Spleen (tissue), 7 donors: ENCODE measurements around the gene SDK1.

Experiments used
- POLR2A ChIP-seq, 3 donors: fragments of 450-650 bp; IDR thresholded peaks; one replicate each; pipeline ENCODE4 v1.5.1; 2017; ENCODE audit warnings: antibody characterized with exemption in 3 of 3, mild to moderate bottlenecking in 1 of 3
- POLR2AphosphoS5 ChIP-seq, 3 donors: sonication (generic); formaldehyde crosslinking; IDR thresholded peaks; one replicate each; pipeline ENCODE4 v1.5.1; 2017; ENCODE audit warnings: antibody characterized with exemption in 3 of 3
- TF ChIP-seq, protein P1 (sequence below), 11 experiments: fragments of 200-600 bp in 7 of 11; fragments of 450-650 bp in 4 of 11; sonication (generic) in 4 of 11; IDR thresholded peaks in 8 of 11; conservative IDR thresholded peaks in 3 of 11; 1 replicate in 7 of 11; 2 replicates in 4 of 11; pipeline versions ENCODE4 v1.4.0 to v1.8.0; 2016 to 2021; ENCODE audit warnings: antibody characterized with exemption in 11 of 11, inconsistent platforms in 4 of 11, mild to moderate bottlenecking in 1 of 11
- donor health status: DM: no; HTN: no; CAD: no; lungs with moderate emphysema.
- donor health status: DM: no; HTN: no; CAD: no.
- donor health status: DM: no; HTN: no; CAD: no.

DNA sequence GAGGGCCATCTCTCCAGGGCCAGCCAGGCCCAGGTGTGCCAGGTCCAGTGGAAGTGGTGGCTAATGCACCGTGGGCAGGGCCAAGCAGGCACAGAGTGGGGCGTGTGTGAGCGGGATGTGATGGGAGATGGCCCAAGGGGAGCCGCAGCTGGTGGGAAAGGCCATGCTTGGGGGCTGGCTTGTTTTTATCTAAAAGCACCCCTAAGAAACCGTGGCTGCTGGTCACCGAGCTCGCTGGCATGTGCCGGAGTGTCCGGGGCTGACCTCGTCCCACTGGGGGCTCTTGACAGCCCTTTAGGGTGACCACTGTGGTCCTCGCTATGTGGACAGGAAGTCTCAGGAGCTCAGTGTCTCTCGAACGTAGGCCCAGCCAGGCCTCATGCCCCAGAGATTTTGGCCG lies 798.6 kb downstream of the SDK1 start:
- TF ChIP-seq, protein P1, sequence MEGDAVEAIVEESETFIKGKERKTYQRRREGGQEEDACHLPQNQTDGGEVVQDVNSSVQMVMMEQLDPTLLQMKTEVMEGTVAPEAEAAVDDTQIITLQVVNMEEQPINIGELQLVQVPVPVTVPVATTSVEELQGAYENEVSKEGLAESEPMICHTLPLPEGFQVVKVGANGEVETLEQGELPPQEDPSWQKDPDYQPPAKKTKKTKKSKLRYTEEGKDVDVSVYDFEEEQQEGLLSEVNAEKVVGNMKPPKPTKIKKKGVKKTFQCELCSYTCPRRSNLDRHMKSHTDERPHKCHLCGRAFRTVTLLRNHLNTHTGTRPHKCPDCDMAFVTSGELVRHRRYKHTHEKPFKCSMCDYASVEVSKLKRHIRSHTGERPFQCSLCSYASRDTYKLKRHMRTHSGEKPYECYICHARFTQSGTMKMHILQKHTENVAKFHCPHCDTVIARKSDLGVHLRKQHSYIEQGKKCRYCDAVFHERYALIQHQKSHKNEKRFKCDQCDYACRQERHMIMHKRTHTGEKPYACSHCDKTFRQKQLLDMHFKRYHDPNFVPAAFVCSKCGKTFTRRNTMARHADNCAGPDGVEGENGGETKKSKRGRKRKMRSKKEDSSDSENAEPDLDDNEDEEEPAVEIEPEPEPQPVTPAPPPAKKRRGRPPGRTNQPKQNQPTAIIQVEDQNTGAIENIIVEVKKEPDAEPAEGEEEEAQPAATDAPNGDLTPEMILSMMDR (IDR thresholded peaks at IDR 0.05 in 8 of 11, conservative IDR thresholded peaks at IDR 0.05 in 3 of 11): no peak
- TF ChIP-seq POLR2AphosphoS5 (IDR thresholded peaks at IDR 0.05): no peak
- TF ChIP-seq POLR2A (IDR thresholded peaks at IDR 0.05): no peak
